GM10266 (cell line): ENCODE results near the gene MPRIP.
"Not testable (repeated sequence)": the region's sequence is repeated elsewhere in the genome, so short reads cannot be mapped to it uniquely, and the experiment has no call there.

ENCODE experiments used
- DNase-seq: peaks from one replicate; pipeline ENCODE4 v3.0.0; 2012; ENCODE audit errors: extremely low spot score
- CTCF ChIP-seq: IDR thresholded peaks from 2 replicates; pipeline ENCODE4 v1.5.1; 2012; ENCODE audit warnings: mild to moderate bottlenecking, low read depth; ENCODE audit not compliant: control insufficient read depth, insufficient read depth; ENCODE audit errors: missing control alignments

The MPRIP gene

GRCh38 chr17:17186551-17187505, 144.6 kb downstream of the MPRIP start:
- no peak for TF ChIP-seq CTCF
- DNase-seq = no peak

- no peak for TF ChIP-seq CTCF
- no peak for DNase-seq
These were observed 146.3 kb downstream of the MPRIP start for GRCh38 chr17:17188586-17188985.

GRCh38 chr17:17189559-17189958, 147.3 kb downstream of the MPRIP start:
- DNase-seq = no peak
- no peak for TF ChIP-seq CTCF

GRCh38 chr17:17190188-17190587, 147.9 kb downstream of the MPRIP start:
- DNase-seq = no peak
- TF ChIP-seq CTCF = no peak

DNA sequence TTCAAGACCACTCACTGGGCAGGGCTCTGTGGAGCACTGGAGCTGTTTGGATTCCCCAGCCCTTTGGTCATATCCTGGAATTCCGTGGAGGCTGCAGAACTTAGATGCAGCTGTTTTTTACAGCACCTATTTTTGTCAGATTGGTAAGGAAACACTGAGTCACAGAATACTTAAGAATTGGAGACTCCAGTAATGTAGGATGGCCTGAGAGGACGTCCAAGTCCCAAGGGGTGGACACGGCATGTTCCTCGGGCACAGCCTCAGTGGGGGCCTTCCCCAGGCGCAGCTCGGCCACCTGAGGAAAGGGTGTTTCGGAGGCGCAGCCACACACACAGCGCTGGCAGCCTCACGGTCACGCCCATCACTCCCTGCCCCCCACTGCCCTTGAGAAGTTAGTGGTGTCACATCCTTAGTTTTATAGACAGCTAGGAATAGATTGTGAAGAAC, 149.1 kb downstream of the MPRIP start:
- TF ChIP-seq CTCF = no peak

DNA sequence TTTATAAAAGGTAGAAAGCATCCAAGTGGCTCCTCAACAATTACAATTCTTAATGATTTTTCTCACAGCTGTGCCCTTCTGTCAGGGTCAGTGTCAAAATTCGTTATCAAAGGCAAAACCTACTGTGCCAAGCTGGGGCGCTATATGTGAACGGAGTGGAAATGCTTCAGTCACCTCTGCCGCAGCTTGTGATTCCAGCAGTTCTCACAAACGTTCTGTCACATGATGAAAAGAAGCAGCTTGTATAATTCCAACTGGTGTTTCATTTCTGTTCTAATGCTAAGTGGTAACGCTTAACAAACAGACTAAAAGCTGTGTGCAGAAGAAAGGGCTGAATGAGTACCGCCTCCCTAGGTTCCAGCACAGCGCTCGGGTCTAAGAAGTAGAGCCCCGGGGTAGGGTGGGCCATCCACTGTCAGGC, 149.7 kb downstream of the MPRIP start:
- no peak for DNase-seq
- no peak for TF ChIP-seq CTCF

More for the DNA sequence above, 149.1 kb downstream of the MPRIP start:
- no peak for DNase-seq

GRCh38 chr17:17195466-17195865, 153.2 kb downstream of the MPRIP start:
- DNase-seq = not testable (repeated sequence)

DNA sequence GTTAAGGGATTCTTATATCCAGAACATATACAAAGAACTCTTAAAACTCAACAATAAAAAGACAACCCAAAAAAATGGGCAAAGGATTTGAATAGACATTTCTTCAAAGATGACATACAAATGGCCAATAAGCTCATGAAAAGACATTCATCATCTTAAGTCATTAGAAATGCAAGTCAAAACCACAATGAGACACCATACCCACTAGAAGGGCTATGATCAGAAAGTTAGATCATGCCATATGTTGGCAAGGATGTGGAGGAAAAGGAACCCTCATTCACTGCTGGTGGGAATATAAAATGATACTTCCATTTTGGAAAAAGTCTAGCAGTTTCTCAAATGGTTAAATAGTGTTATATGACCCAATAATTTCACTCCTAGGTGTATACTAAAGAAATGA, 154.5 kb downstream of the MPRIP start:
- no peak for TF ChIP-seq CTCF
- no peak for DNase-seq
